ENCODE data around the gene GMCL1. TPM values are rescaled to one million over a fixed set of nuclear protein-coding genes. Genes with fewer than 3 reads are reported as not detected.
"Not testable (repeated sequence)": the region's sequence is repeated elsewhere in the genome, so short reads cannot be mapped to it uniquely, and the experiment has no call there.

The GMCL1 gene
- total RNA-seq, 4 donors from 2014 or later: 15.1 to 19.8 (median 17.1) TPM

- Histone ChIP-seq H3K36me3 (peaks cover 15 to 24% of the 10 kb centered on the region in 2 donors), H3K9me3 (no peaks in the 10 kb centered on the region), H3K27ac (no peak overlapping the region), H3K4me3 (replicated peaks in 1 of 3) (no peak overlapping the region), H3K27me3 (no peaks in the 10 kb centered on the region), H3K4me1 (no peaks in the 10 kb centered on the region)
- DNase-seq: no peak
- intact Hi-C loops (cut with DNase I): loop anchor here (2.0 kb wide), 1 partner anchor 93 kb away; no protein-coding TSS in a partner anchor
- 86 to 89% methylated on average over 4 of the region's 4 CpGs for WGBS, 2 donors
- TF ChIP-seq POLR2A (IDR thresholded peaks at IDR 0.05) (no peak), CTCF (IDR thresholded peaks at IDR 0.05) (no peak)
These were observed 11.5 kb upstream of the GMCL1 start for GRCh38 chr2:69817729-69818501.

DNA sequence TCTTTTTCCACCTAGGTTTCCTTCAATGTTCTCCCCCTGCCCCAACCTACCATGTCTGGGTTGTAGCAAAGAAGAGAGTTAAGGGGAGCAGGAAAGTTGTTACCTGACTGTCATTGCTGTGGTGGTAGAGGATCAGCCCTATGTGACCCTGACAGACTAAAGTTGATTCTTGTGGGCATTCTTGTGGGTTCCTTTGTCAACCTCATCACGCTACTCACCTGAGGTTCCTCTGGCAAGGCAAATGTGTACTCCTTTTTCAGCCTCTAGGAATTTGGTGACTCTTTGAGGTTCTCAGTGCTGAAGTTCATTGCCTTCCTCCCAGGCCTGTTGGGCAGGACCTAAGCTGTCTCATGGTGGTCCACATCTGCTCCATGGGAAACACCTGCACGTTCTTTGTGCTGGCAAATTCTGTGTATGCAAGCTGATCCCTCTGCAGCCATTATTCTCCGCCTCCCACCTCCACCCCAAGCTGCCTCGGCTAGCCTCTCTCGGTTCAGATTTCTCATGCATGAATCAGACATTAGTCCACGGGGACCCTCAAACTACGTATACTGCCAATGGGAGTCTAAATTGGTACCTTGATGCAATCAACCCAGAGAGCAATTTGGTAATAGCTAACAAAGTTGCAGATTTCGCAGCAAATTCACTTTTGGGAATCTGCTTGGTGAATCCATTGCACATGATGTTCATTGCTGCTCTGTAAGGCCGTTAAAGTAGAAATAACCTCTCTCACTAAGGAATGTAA is 1.5 kb upstream of the GMCL1 start:
- no peaks in the 10 kb centered on the region for H3K36me3 ChIP-seq
- H3K27ac ChIP-seq: no peak overlapping the region
- intact Hi-C loops (cut with DNase I): no loop called here
- H3K27me3 ChIP-seq: no peaks in the 10 kb centered on the region
- TF ChIP-seq CTCF (IDR thresholded peaks at IDR 0.05) (no peak), POLR2A (IDR thresholded peaks at IDR 0.05) (no peak)
- whole genome bisulfite sequencing, 2 donors: 77 to 87% methylated on average over 9 of the region's 9 CpGs
- DNase-seq: no peak
- no peak overlapping the region for H3K4me3 ChIP-seq (replicated peaks in 1 of 3)
- H3K9me3 ChIP-seq: no peaks in the 10 kb centered on the region
- H3K4me1 ChIP-seq: peaks cover 14 to 24% of the 10 kb centered on the region in 2 donors

- peaks cover 14 to 24% of the 10 kb centered on the region in 2 donors for H3K4me1 ChIP-seq
- peak overlapping the region; percentile 11 to 85 (median 71) for H3K4me3 ChIP-seq (replicated peaks in 1 of 3)
- H3K36me3 ChIP-seq: no peaks in the 10 kb centered on the region
- no peaks in the 10 kb centered on the region for H3K9me3 ChIP-seq
- no peak for TF ChIP-seq CTCF (IDR thresholded peaks at IDR 0.05)
- TF ChIP-seq POLR2A (IDR thresholded peaks at IDR 0.05): no peak
- 6 to 7% methylated on average over 7 of the region's 7 CpGs for WGBS, 2 donors
- H3K27ac ChIP-seq: peak overlapping the region; percentile 70 to 96 (median 94)
- no peaks in the 10 kb centered on the region for H3K27me3 ChIP-seq
- intact Hi-C loops (cut with DNase I): no loop called here
- no peak for DNase-seq
These were observed 563 bp upstream of the GMCL1 start for GRCh38 chr2:69828938-69829255.

GRCh38 chr2:69830045-69830905 is 815 bp downstream of the GMCL1 start:
- Histone ChIP-seq H3K27me3 (no peaks in the 10 kb centered on the region), H3K4me1 (peaks cover 14 to 24% of the 10 kb centered on the region in 2 donors), H3K4me3 (replicated peaks in 1 of 3) (peak overlapping the region; percentile 62 to 85 (median 71)), H3K27ac (peak overlapping the region in 2 of 3 donors; percentile 94 to 96), H3K36me3 (no peaks in the 10 kb centered on the region), H3K9me3 (no peaks in the 10 kb centered on the region)
- WGBS, 2 donors: 4 to 12% methylated on average over 7 to 24 of the region's 45 CpGs
- TF ChIP-seq CTCF (IDR thresholded peaks at IDR 0.05): no peak
- DNase-seq: peak; percentile 52 to 58
- intact Hi-C loops (cut with DNase I): no loop called here

DNA sequence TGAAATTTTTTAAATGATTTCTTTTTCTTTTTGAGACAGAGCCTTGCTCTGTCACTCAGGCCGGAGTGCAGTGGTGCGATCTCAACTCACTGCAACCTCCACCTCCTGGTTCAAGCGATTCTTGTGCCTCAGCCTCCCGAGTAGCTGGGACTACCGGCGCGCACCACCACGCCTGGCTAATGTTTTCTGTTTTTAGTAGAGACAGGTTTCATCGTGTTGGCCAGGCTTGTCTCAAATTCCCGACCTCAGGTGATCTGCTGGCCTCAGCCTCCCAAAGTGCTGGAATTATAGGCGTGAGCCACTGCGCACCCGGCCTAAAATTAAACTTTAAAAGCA is 1.4 kb downstream of the GMCL1 start:
- WGBS, 2 donors: 84 to 85% methylated on average over 13 of the region's 13 CpGs
- DNase-seq; intact Hi-C loops (cut with DNase I); H3K36me3 ChIP-seq; H3K27ac ChIP-seq; H3K9me3 ChIP-seq; H3K27me3 ChIP-seq: not testable (repeated sequence)
- peak overlapping the region in 1 of 3 donors; percentile 10 for H3K4me3 ChIP-seq (replicated peaks in 1 of 3)
- peaks cover 14 to 24% of the 10 kb centered on the region in 2 donors for H3K4me1 ChIP-seq
